ENCODE data around the gene KIF5A.
A peak's percentile ranks its signal among the peaks of the same experiment; 100 is the strongest.
"Not testable (repeated sequence)": the region's sequence is repeated elsewhere in the genome, so short reads cannot be mapped to it uniquely, and the experiment has no call there.

Gene KIF5A

DNA sequence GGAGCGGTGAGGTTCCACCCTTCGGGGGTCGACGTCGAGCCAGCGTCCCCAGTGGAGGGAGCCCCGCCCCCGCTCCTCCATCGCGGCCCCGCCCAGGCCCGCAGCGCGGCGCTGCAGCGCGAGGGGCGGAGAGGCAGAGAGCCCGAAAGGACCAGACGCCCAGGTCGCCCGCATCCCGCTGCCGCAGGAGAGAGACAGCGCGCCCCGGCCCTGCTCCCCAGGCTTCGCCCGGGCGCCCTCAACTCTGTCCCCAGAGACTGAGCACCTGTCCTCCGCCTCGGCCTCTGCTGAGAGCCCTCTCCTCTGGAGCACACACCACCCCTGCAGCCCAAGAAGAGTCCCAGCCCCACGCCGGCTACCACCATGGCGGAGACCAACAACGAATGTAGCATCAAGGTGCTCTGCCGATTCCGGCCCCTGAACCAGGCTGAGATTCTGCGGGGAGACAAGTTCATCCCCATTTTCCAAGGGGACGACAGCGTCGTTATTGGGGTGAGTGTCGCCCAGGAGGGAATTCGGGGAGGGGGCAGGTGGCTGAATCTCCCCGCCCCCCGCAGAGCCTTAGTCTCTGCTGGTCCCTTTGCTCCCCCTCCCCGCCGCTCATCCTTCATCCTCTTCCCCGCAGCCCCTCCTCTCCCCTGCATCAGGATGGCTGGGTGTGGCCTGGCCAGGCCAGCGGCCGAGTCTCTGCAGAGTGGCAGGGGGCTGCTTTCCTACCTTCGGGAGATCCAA lies at the start of gene KIF5A:
Gene KIF5A, plus strand, starts transcription at position 136 of the 732 bp plus-strand sequence. Its CDS starts 228 bp downstream, at position 364.
- DNase-seq = peak; percentile 65

DNA sequence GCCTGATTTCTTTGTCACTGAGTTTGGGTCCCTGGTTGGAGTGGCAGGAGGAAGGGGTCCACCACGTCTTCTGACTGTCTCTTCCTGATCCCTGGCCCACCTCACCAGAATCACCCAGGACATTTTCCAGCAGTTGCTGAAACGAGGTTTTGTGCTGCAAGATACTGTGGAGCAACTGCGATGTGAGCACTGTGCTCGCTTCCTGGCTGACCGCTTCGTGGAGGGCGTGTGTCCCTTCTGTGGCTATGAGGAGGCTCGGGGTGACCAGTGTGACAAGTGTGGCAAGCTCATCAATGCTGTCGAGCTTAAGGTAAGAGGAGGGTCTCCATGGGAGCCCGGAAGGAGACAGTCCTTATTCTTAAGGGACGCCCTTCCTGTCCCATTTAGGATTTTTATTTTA lies 49.6 kb upstream of the KIF5A start:
- DNase-seq = no peak

DNA sequence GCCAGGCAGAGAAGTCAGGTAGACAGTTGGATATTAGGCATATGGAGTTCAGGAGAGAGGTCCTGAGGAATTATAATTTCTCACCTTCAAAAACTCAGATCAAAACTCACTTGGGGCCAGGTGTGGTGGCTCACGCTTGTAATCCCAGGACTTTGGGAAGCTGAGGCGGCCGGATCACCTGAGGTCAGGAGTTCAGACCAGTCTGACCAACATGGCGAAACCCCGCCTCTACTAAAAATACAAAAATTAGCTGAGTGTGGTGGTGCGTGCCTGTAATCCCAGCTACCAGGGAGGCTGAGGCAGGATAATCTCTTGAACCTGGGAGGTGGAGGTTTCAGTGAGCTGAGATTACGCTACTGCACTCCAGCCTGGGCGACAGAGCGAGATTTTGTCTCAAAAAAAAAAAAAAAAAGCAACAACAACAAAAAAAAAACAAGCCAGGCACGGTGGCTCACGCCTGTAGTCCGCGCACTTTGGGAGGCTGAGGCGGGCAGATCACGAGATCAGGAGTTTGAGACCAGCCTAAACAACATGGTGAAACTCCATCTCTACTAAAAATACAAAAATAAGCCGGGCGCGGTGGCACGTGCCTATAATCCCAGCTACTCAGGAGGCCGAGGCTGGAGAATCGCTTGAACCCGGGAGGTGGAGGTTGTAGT lies 47.4 kb upstream of the KIF5A start:
- not testable (repeated sequence) for DNase-seq

DNA sequence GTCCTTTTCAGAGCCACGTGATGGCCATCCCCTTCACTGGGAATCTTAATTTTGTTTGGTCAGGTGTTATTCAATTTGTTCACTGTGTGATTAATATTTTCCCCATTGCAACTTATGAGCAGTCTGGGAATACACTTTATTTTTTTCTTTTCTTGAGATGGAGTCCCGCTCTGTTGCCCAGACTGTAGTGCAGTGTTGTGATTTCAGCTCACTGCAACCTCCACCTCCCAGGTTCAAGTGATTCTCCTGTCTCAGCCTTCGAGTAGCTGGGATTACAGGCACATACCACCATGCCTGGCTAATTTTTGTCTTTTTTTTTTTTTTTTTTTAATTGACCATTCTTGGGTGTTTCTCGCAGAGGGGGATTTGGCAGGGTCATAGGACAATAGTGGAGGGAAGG lies 43.3 kb upstream of the KIF5A start:
- DNase-seq = not testable (repeated sequence)

DNA sequence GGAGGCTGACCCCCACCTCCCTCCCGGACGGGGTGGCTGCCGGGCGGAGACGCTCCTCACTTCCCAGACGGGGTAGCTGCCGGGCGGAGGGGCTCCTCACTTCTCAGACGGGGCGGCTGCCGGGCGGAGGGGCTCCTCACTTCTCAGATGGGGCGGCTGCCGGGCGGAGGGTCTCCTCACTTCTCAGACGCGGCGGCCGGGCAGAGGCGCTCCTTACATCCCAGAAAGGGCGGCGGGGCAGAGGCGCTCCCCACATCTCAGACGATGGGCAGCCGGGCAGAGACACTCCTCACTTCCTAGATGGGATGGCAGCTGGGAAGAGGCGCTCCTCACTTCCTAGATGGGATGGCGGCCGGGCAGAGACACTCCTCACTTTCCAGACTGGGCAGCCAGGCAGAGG lies 42.0 kb upstream of the KIF5A start:
- not testable (repeated sequence) for DNase-seq

DNA sequence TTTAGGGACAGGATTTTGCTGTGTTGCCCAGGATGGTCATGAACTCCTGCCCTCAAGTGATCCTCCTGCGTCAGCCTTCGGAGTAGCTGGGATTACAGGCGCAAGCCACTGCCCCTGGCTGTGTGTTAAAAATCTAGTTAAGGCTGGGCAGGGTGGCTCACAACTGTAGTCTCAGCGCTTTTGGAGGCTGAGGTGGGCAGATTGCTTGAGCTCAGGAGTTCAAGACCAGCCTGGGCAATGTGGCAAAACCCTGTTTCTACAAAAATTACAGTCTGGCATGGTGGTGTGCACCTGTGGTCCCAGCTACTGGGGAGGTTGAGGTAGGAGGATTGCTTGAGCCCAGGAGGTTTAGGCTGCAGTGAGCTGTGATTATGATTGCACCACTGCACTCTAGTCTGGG lies 38.7 kb upstream of the KIF5A start:
- no peak for DNase-seq

DNA sequence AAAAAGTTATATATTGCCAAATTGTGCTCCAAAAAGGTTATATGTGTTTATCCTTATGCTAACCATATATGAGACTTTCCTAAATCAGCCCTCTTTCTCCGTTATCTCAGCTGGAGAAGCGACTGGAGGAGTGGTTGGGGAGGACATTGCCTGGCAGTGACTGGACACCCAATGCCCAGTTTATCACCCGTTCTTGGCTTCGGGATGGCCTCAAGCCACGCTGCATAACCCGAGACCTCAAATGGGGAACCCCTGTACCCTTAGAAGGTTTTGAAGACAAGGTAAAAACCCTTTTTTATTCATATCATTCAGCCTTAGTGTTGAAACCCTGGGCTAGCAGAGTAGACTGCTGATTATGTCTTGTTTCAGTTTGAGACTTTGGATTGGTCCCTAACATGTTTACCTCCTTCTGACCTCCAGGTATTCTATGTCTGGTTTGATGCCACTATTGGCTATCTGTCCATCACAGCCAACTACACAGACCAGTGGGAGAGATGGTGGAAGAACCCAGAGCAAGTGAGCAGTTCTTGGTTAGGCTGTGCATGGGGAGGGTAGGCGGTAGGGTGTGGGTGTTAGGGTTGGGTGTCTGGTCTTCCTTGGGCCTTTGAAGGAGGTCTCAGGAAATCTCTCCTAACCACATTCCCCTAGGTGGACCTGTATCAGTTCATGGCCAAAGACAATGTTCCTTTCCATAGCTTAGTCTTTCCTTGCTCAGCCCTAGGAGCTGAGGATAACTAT lies 38.1 kb upstream of the KIF5A start:
- no peak for DNase-seq

DNA sequence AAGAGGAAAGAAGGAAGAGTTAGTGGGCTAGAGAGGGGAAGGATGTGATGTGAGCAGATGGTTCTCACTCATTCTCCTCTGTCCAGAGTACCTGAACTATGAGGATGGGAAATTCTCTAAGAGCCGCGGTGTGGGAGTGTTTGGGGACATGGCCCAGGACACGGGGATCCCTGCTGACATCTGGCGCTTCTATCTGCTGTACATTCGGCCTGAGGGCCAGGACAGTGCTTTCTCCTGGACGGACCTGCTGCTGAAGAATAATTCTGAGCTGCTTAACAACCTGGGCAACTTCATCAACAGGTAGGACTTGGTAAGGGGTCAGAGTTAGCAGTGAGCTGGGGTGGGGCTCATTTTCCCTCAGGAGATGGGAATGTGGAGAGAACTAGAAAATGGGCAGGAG lies 37.2 kb upstream of the KIF5A start:
- DNase-seq = no peak

DNA sequence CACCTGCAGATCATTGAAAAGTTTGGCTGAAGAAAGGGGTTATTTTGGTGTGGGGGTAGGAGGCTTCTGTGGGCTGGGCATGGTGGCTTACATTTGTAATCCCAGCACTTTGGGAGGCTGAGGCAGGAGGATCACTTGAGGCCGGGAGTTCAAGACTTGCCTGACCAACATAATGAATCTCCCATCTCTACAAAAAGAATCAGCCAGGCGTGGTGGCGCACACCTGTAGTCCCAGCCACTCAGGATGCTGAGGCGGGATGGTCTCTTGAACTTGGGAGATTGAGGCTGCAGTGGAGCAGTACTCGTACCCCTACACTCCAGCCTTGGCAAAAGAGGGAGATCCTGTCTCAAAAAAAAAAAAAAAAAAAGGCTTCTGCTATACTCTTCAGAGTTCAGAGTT lies 36.6 kb upstream of the KIF5A start:
- DNase-seq = no peak

DNA sequence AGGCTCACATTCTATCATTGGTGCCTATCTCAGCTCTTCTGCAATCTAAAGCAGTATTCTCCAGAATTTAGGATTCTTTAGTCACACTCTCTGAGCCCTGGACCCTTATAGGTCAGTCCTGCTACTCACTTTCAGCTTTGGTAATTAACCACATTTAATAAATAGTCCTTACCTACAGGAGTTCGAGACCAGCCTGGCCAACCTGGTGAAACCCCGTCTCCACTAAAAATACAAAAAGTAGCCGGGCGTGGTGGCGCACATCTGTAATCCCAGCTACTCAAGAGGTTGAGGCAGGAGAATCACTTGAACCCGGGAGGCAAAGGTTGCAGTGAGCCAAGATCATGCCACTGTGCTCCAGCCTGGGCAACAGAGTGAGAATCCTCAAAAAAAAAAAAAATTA lies 36.2 kb upstream of the KIF5A start:
- DNase-seq = not testable (repeated sequence)

DNA sequence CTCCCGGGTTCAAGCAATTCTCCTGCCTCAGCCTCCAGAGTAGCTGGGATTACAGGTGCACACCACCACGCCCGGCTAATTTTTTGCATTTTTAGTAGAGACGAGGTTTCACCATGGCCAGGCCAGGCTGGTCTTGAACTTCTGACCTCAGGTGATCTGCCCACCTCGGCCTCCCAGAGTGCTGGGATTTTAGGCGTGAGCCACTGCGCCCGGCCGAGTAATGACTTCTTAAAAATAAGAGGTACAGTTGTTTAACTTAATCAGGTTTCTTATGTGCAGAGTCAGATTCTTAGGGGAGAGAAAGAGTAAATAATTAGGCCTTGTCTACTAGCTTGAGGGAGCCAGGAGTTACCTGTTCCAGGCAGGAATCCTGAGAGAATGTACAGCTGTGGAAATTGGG lies 35.6 kb upstream of the KIF5A start:
- DNase-seq = not testable (repeated sequence)

DNA sequence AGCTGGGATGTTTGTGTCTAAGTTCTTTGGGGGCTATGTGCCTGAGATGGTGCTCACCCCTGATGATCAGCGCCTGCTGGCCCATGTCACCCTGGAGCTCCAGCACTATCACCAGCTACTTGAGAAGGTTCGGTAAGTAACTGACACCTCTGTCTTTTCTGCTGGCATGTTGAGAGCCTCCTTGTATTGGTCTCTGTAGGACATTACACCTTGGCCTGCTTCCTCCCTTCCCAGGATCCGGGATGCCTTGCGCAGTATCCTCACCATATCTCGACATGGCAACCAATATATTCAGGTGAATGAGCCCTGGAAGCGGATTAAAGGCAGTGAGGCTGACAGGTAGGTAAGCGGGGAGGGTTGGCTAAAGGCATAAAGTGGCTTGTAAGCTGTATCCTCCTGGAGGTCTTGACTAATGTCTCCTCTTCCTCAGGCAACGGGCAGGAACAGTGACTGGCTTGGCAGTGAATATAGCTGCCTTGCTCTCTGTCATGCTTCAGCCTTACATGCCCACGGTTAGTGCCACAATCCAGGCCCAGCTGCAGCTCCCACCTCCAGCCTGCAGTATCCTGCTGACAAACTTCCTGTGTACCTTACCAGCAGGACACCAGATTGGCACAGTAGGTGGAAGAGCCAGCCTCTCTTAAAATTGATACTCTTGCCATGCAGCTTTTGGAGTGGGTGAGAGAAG lies 35.0 kb upstream of the KIF5A start:
- no peak for DNase-seq

DNA sequence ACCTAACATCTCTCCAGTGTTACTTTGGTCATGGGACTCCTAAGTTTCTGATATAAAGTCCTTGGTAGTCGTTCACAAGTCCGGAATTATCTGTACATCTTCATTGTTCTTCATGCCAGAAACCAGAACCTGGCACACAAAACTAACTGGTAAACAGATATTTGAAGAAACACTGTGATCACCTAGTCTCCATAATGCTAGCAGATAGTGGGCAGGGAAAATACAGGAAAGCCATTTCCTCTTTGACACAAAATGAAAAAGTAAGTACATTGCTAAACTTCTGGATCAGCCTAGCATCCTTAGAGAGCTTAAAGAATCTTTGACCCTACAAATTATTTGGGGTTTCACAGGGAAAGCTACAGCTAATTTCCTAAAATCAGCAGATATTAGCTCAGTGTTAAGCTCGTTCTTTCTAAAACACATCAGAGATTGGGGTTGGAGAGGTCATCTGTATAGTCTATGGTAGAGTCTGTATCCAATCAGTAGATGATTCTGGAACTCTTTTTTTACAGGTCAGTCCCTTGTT lies 34.4 kb upstream of the KIF5A start:
- DNase-seq = no peak

DNA sequence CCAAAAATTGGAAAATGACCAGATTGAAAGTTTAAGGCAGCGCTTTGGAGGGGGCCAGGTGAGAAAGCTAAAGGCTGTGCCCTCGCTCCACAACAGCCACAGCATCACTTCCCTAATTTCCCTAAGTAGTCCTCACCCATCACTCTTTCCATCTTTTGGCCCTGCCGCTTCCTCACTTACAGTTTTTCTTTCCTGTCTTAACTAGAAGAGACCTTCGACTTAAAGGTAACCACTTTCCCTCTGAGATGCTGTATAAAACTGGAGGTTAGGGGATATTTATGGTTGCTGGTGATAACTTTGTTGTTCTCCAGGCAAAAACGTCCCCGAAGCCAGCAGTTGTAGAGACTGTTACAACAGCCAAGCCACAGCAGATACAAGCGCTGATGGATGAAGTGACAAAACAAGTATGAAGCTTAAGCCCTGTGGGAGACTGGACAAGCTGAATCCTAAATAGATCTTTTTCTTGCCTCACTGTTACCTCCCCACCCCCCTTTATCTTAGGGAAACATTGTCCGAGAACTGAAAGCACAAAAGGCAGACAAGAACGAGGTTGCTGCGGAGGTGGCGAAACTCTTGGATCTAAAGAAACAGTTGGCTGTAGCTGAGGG lies 33.8 kb upstream of the KIF5A start:
- DNase-seq = no peak

DNA sequence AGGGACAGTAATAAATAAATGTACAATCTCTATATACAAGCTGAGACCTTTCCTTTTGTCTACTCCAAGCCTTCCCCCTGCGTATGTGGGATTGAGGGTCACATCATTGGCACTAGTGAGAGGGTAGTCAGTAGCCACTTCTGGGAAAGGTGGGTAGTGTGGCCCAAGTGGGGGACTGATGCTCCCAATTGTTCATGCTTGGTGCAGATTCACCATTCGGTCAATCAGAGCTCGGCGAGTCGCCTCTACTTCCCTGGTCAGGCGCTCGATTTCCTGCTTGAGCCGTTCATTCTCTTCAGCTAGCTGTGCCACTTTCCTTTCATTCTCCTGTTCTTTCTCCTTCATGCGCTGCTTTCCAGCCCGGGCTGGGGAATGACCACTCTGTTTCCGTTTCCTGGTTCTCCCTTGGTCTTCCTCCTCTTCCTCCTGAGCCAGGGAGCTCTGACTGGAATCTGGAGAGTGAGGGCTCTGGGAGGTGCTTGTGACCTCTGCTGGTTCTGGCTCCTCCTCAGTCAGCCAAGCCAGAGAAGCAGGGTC lies 33.2 kb upstream of the KIF5A start:
- no peak for DNase-seq

DNA sequence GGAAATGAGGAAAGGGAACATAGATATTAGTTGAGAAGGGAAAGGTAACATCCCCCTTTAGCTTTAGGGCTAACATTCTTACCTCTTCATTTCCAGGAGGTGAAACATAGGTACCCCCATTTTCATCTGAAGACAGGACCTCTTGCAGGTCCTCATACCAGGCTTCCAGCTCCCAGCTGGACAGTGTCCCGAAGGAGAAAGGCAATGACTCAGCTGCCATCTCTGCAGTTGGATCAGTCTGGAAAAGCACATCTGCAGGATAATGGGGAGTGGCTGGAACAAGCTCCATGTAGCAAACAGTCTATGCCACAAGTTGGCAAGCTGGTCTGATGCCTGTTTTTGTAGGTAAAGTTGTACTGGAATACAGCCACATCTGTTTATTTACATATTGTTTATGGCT lies 32.7 kb upstream of the KIF5A start:
- DNase-seq = no peak

DNA sequence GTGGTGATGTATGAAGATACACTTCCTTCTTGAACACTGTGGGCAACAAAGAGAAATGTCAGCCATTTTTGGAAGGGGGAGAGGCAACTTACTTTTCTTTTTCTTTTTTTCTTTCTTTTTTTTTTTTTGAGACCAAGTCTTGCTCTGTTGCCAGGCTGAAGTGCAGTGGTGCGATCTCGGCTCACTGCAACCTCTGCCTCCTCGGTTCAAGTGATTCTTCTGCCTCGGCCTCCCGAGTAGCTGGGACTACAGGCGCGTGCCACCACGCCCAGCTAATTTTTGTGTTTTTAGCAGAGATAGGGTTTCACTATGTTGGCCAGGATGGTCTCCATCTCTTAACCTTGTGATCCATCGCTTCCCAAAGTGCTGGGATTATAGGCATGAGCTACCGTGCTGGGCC lies 32.1 kb upstream of the KIF5A start:
- not testable (repeated sequence) for DNase-seq

DNA sequence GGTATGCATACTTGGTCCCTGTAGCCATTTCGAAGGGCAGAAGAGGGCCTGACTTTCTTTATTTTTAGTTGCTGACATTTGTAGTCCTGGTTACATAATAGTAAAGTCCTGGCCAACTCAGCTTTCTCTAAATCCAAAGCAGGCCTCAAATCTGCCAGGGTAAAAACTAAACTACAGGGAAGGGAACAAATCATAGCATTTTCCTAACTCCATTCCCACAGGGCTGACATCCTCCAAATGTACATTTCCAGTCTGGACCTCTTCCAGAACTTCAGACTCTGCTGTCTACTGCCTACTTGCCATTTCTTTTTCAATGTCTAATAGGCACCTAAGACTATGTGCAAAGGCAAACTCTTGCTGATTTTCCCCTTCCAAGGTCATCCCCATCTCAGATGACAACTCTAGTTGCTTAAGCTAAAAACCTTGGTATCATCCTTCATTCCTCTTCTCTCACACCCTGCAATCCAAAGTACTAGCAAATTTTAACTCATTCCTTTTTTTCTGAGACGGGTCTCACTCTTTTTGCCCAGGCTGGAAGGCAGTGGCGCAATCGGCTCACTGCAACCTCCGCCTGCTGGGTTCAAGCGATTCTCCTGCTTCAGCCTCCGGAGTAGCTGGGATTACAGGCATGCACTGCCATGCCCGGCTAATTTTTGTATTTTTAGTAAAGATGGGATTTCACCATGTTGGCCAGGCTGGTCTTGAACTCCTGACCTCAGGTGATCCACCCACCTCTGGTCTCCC lies 31.5 kb upstream of the KIF5A start:
- DNase-seq = no peak

DNA sequence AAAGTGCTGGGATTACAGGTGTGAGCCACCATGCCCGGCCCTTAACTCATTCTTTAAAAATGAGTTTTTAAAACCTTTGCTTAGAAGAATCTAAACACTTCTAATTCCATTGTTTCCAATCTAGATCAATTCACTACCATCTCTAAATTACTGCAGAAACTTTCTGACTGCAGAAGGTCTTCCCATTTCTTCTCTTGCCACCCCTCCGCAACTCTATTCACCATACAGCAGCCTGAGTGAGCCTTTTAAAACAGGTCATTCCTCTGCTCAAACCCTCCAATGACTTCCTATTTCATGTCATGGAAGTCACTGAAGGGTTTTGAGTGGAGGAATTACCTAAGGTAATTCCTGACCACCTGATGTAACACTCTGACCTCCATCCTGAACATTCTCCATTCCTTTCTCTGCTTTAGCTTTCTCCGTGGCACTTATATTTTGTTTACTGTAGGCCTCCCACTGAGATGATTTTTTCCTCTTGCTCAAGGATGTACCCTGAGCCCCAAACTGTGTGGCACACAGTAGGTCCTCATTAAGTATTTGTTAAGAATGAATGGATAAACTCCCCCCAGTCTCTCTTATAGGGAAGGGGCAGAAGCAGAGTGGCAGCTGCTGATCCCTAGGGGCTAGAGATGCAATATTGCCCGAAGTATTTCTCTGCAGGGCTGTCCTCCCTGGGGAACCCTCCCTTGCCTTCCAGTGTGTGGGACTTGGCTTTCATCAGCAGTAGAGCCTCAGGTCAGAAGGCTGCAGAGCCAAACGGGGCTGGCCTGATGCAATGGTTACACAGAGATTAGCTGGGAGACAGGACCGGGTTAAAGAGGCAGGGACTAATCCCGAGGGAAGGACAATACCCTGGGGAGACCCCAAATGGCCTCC lies 30.7 kb upstream of the KIF5A start:
- DNase-seq = no peak

DNA sequence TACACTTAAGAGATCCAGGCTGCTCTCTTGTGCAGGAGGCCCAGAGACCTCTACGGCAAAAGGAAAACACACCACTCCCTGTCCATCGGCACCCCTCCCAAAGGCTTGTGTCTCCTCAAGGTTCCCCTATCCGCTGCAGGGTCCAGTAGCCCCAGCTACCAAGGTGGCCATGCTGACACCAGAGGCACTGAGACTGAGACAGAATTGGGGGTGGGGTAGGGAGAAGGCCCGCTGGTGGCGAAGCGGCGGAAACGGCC lies 30.1 kb upstream of the KIF5A start:
- DNase-seq = peak; percentile 57
